Dendritic cell treated with granulocyte-macrophage colony-stimulating factor and Interleukin-4, amounts not matched to agents 40 ng/mL and 50 ng/mL, for 4 days (primary cell): ENCODE results near the gene UBXN6.

Experiments
- H3K27ac Mint-ChIP-seq: one replicate; pipeline ENCODE4 v1.8.0; 2022; ENCODE audit warnings: mild to moderate bottlenecking, mixed read lengths
- H3K27me3 Mint-ChIP-seq: one replicate; pipeline ENCODE4 v1.8.0; 2022; ENCODE audit warnings: mild to moderate bottlenecking, mixed read lengths
- H3K36me3 Mint-ChIP-seq: one replicate; pipeline ENCODE4 v1.8.0; 2022; ENCODE audit warnings: low read depth, mixed read lengths
- H3K4me1 Mint-ChIP-seq: one replicate; pipeline ENCODE4 v1.8.0; 2022; ENCODE audit warnings: low read depth, mixed read lengths
- H3K4me3 Mint-ChIP-seq: one replicate; pipeline ENCODE4 v1.8.0; 2022; ENCODE audit warnings: mild to moderate bottlenecking, moderate library complexity, mixed read lengths
- H3K9me3 Mint-ChIP-seq: one replicate; pipeline ENCODE4 v1.8.0; 2022; ENCODE audit warnings: mixed read lengths
- intact Hi-C: fragments of 100-400 bp; cut with micrococcal nuclease; formaldehyde crosslinking; loops from one replicate; pipeline ENCODE4 v1.15.0; 2022

The UBXN6 gene

GRCh38 chr19:4455719-4456475 is 1.7 kb downstream of the UBXN6 start:
- Mint-ChIP-seq H3K27me3 (no peaks in the 10 kb centered on the region), H3K9me3 (no peaks in the 10 kb centered on the region), H3K36me3 (peaks cover 56% of the 10 kb centered on the region), H3K4me3 (peak overlapping the region; percentile 89), H3K27ac (peak overlapping the region; percentile 87), H3K4me1 (peaks cover 49% of the 10 kb centered on the region)
- intact Hi-C loops: loop anchor here (2.0 kb wide), 1 partner anchor 53 kb away; the partner anchor contains the start of gene CHAF1A

- no peak overlapping the region for H3K4me3 Mint-ChIP-seq
- no peaks in the 10 kb centered on the region for H3K27me3 Mint-ChIP-seq
- intact Hi-C loops: no loop called here
- peak overlapping the region; percentile 87 for H3K27ac Mint-ChIP-seq
- no peaks in the 10 kb centered on the region for H3K9me3 Mint-ChIP-seq
- peaks cover 65% of the 10 kb centered on the region for H3K36me3 Mint-ChIP-seq
- peaks cover 49% of the 10 kb centered on the region for H3K4me1 Mint-ChIP-seq
Observed at GRCh38 chr19:4454747-4455718, 2.6 kb downstream of the UBXN6 start.

GRCh38 chr19:4453232-4454179 is 4.1 kb downstream of the UBXN6 start:
- H3K4me1 Mint-ChIP-seq: peaks cover 49% of the 10 kb centered on the region
- no peaks in the 10 kb centered on the region for H3K9me3 Mint-ChIP-seq
- no peak overlapping the region for H3K4me3 Mint-ChIP-seq
- H3K27ac Mint-ChIP-seq: peak overlapping the region; percentile 41
- no peaks in the 10 kb centered on the region for H3K27me3 Mint-ChIP-seq
- intact Hi-C loops: no loop called here
- H3K36me3 Mint-ChIP-seq: peaks cover 80% of the 10 kb centered on the region

- Mint-ChIP-seq H3K4me3 (no peak overlapping the region), H3K9me3 (no peaks in the 10 kb centered on the region), H3K4me1 (peaks cover 49% of the 10 kb centered on the region), H3K27me3 (no peaks in the 10 kb centered on the region), H3K36me3 (peaks cover 91% of the 10 kb centered on the region), H3K27ac (peak overlapping the region; percentile 41)
- intact Hi-C loops: no loop called here
Observed at GRCh38 chr19:4452230-4452990, 5.2 kb downstream of the UBXN6 start.

GRCh38 chr19:4449639-4450028 is 8.0 kb downstream of the UBXN6 start:
- Mint-ChIP-seq H3K27me3 (no peaks in the 10 kb centered on the region), H3K4me1 (peaks cover 25% of the 10 kb centered on the region), H3K27ac (no peak overlapping the region), H3K4me3 (no peak overlapping the region), H3K36me3 (peaks cover 100% of the 10 kb centered on the region), H3K9me3 (no peaks in the 10 kb centered on the region)
- intact Hi-C loops: no loop called here

GRCh38 chr19:4449022-4449638 is 8.5 kb downstream of the UBXN6 start:
- H3K4me1 Mint-ChIP-seq: peaks cover 22% of the 10 kb centered on the region
- no peak overlapping the region for H3K27ac Mint-ChIP-seq
- H3K4me3 Mint-ChIP-seq: no peak overlapping the region
- peaks cover 100% of the 10 kb centered on the region for H3K36me3 Mint-ChIP-seq
- intact Hi-C loops: no loop called here
- H3K9me3 Mint-ChIP-seq: no peaks in the 10 kb centered on the region
- H3K27me3 Mint-ChIP-seq: no peaks in the 10 kb centered on the region

GRCh38 chr19:4448147-4448985 is 9.2 kb downstream of the UBXN6 start:
- Mint-ChIP-seq H3K36me3 (peaks cover 100% of the 10 kb centered on the region), H3K4me1 (peaks cover 14% of the 10 kb centered on the region), H3K9me3 (no peaks in the 10 kb centered on the region), H3K27ac (no peak overlapping the region), H3K4me3 (no peak overlapping the region), H3K27me3 (no peaks in the 10 kb centered on the region)
- intact Hi-C loops: no loop called here

- no peaks in the 10 kb centered on the region for H3K9me3 Mint-ChIP-seq
- H3K27ac Mint-ChIP-seq: no peak overlapping the region
- H3K4me1 Mint-ChIP-seq: peaks cover 11% of the 10 kb centered on the region
- intact Hi-C loops: no loop called here
- H3K27me3 Mint-ChIP-seq: no peaks in the 10 kb centered on the region
- H3K4me3 Mint-ChIP-seq: no peak overlapping the region
- H3K36me3 Mint-ChIP-seq: peaks cover 95% of the 10 kb centered on the region
Observed at GRCh38 chr19:4447327-4448146, 10.1 kb downstream of the UBXN6 start.

GRCh38 chr19:4446704-4447200 is 10.8 kb downstream of the UBXN6 start:
- H3K27ac Mint-ChIP-seq: no peak overlapping the region
- no peaks in the 10 kb centered on the region for H3K27me3 Mint-ChIP-seq
- no peaks in the 10 kb centered on the region for H3K9me3 Mint-ChIP-seq
- no peak overlapping the region for H3K4me3 Mint-ChIP-seq
- intact Hi-C loops: no loop called here
- peaks cover 93% of the 10 kb centered on the region for H3K36me3 Mint-ChIP-seq
- H3K4me1 Mint-ChIP-seq: peaks cover 12% of the 10 kb centered on the region

GRCh38 chr19:4445963-4446703 is 11.5 kb downstream of the UBXN6 start:
- Mint-ChIP-seq H3K27ac (no peak overlapping the region), H3K9me3 (no peaks in the 10 kb centered on the region), H3K4me3 (no peak overlapping the region), H3K27me3 (no peaks in the 10 kb centered on the region), H3K36me3 (peaks cover 87% of the 10 kb centered on the region), H3K4me1 (peaks cover 12% of the 10 kb centered on the region)
- intact Hi-C loops: no loop called here
